Measurements from ENCODE around the gene NUP214.

GRCh38 chr9:131107760-131108159, 17.6 kb upstream of the NUP214 start:
- no peak for TF ChIP-seq POLR2AphosphoS5 (IDR thresholded peaks at IDR 0.05; ENCODE audit: low read depth, low read length)
- TF ChIP-seq POLR2A (IDR thresholded peaks at IDR 0.05; ENCODE audit: low read depth, low read length): no peak
- no peak for TF ChIP-seq TAF1 (IDR thresholded peaks at IDR 0.05; ENCODE audit: low read depth, low read length)
- TF ChIP-seq SPI1 (IDR thresholded peaks at IDR 0.05; ENCODE audit: low read depth, low read length): no peak
